C4-2B (cell line): ENCODE measurements around the gene PATJ.

ENCODE experiments used
- H3K27ac ChIP-seq: fragments of 450-650 bp; 2 replicates; pipeline ENCODE4 v1.5.1; 2017
- ZFX ChIP-seq: fragments of 450-650 bp; IDR thresholded peaks from 2 replicates; pipeline ENCODE4 v1.6.1; 2017
- TF ChIP-seq, protein P1 (sequence below): fragments of 450-650 bp; conservative IDR thresholded peaks from 2 replicates; pipeline ENCODE4 v1.5.1; 2017; ENCODE audit warnings: mild to moderate bottlenecking

PATJ gene

DNA sequence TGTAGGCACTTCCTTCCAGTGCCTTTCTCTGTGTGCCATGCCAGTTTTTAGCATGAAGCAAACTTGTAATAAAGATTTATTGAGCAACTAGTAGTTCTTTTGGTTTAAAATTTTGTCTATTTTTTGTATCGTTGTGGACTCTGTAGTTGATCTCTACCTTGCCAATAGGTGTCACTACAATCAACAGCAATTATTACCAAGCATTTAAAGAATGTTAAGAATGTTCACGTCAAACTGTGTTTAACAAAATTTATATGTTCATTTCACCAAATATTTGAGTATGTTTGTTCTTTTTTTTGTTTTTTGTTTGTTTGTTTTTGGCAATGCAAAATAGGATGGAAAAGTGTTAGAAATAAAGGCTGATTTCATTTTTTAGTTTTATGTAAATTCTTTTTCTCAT, 208.1 kb downstream of the PATJ start:
- TF ChIP-seq, protein P1, sequence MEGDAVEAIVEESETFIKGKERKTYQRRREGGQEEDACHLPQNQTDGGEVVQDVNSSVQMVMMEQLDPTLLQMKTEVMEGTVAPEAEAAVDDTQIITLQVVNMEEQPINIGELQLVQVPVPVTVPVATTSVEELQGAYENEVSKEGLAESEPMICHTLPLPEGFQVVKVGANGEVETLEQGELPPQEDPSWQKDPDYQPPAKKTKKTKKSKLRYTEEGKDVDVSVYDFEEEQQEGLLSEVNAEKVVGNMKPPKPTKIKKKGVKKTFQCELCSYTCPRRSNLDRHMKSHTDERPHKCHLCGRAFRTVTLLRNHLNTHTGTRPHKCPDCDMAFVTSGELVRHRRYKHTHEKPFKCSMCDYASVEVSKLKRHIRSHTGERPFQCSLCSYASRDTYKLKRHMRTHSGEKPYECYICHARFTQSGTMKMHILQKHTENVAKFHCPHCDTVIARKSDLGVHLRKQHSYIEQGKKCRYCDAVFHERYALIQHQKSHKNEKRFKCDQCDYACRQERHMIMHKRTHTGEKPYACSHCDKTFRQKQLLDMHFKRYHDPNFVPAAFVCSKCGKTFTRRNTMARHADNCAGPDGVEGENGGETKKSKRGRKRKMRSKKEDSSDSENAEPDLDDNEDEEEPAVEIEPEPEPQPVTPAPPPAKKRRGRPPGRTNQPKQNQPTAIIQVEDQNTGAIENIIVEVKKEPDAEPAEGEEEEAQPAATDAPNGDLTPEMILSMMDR = peak; percentile 64
- no peak for TF ChIP-seq ZFX
- no peak overlapping the region for H3K27ac ChIP-seq

DNA sequence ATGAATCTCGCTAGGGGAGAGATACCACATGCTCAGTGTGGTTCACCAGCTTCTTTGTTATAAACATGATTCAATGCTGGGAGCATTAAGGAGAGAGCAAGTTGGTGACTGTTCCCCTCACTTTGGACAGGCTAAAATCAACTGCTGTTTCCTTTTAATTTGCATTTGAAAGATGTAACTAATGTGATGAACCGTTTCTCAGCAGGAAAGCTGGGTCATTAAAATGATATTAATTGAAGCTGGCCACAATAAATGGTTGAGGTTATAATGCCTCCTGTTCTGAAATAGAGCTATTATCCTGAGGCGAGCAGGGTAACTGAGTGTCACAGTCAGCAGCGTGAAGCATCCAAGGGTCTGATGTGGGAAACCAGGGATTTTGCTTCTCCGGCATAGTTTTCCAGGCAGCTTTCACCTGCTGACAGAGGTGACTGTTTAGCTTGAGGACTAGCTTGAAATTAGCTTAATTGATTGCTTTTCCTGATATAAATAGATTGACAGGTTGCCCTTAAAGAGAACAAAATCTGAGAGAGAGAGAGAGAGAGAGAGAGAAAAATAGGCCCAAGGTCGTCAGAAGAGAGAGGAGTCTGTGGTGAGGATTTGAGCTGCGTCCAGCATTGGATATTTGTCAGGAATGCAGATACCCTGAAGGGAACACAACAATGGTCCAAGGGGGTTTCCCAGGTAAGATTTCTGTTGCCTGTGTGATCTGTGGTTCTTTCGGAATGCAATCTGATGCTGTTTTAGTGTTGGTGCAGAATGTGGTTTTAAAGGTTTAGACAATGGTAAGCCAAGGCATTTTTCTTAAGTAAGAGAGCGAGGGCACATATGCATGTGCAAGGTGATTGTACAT, 209.7 kb downstream of the PATJ start:
- no peak overlapping the region for H3K27ac ChIP-seq
- no peak for TF ChIP-seq ZFX
- TF ChIP-seq, protein P1 = no peak

DNA sequence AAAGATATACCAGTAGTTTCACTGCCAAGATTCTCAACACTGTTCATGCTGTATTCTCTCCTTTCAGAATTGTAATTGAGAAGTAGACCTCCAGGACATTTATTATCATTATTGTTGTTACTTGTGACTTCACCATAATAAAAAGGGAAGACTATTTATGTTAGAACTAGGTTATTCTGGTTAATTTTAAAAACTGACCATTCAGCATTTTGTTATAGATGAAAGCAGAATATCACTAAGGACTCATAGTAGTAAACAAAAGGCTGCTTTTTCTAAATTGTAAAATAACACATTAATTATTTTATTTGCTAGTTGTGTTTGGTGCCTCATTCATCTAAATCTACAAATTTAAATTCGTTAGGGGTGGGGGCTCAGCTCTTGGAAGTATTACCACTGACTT, 210.4 kb downstream of the PATJ start:
- TF ChIP-seq ZFX = no peak
- TF ChIP-seq, protein P1 = no peak
- H3K27ac ChIP-seq = no peak overlapping the region

DNA sequence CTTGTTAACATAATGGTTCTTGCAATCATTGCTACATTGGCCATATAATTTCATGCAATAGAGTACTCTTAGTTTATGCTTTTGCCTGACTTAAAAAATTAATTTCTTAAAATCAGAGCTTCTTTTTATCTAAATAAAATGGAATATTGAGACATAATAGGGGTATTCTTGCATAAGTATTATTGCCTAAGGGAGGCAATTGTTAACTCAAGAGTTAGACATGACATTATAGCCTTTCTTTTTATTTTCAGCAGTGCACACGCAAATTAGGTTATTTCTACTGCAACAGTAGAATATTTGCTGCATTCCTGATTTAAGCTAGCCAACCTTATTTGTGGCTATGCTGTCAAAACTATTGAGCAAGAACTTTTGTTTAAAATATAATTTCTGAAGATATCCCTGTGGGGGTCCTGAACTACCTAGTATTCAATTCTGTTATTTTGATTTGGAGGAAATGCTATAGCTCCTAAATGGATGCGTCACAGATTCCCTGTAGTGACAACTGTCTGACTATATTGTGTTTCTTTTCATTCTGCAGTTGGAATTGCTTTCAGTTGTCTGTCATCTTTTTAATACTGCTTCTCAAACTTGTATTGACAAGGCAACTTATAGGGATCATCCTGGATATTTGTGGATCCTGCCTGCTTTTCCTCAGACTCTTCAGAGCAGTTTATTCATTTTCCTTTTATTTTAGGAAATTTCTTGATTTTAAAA, 211.0 kb downstream of the PATJ start:
- H3K27ac ChIP-seq = no peak overlapping the region
- TF ChIP-seq, protein P1 = no peak
- no peak for TF ChIP-seq ZFX

DNA sequence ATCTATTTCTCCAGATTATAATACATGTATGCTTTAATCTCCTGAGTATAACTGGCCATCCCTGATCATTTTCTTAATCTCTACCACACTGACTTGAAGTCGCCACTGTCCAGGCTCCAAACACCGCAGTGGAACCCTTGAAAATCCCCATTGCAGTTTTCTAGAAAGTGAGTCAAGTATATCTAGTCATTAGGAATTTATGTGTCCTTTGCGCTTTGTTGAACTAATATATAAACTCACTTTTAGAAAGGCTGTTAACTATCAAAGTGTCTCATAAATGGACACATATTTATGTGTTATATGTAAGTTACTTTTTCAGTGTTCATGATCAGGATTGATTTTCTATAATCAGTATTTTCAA, 211.5 kb downstream of the PATJ start:
- TF ChIP-seq, protein P1 = no peak
- TF ChIP-seq ZFX = no peak
- H3K27ac ChIP-seq = no peak overlapping the region

DNA sequence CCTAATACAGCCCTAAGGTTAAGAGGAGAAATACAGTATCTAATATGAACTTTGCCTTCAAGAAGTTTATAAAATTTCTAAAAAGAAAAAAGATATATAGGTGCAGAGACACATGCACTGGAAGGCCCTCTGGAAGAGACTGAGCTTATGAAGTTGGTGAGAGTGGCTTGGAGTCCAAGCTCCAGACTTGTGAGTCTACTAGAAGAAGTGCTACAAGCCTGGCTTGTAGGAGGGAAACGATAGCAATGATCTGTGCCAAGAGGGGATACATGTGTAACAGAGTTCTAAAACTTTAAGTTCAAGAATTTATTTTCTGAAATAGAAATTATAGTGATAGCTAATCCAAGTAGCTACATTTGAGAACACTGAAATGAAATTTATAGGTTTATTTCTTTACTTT, 213.0 kb downstream of the PATJ start:
- H3K27ac ChIP-seq = no peak overlapping the region
- TF ChIP-seq, protein P1 = no peak
- no peak for TF ChIP-seq ZFX

DNA sequence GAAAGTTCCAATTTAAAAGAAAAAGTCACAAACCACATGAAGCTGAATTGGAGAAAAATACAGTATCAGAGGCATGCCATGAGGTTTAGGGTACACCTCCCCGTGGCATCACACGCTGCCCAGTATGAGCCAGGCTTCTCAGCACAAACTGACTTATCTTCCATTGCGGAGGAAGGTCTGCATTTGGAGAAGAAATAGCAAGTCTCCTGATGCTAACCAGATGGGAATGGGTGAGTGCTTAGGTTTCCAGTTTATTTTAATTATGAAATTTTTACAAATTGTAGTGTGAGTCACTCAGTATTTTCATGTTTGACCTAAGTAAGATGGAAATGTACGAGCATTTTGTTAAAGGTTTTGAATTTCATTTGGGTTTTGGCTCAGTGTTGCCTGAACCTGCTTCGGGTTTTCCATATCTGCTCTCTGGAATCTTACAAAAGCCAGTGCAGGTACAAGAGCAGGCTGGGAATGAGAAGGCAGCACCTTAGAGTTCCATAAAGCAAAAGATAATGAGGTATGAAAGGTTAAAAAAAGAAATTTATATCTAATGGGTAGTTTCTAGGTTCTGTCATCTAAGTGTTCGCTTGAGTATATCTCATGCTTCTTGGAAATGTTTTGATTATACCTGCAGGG, 213.9 kb downstream of the PATJ start:
- TF ChIP-seq, protein P1 = no peak
- no peak for TF ChIP-seq ZFX
- H3K27ac ChIP-seq = no peak overlapping the region
